ENCODE measurements around the gene GSC2.
A peak's percentile ranks its signal among the peaks of the same experiment; 100 is the strongest.

The GSC2 gene

DNA sequence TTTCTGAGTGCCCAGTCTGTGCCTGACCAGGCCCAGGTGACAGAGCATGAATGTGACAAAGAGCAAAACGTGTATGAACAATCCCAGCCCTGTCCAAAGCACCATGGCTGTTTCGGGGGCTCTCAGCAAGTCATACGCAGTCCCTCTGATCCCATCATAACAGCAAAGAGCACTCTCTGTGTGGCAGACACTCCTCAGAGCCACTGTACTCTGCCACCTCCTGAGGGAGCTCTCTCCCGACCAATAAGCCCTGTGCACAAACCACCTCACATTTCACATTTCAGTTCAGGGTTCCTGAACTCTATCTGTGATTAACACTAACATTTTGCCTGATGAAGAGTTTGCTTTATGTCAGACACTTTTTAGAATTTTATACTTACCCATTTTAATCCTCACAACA lies 34.5 kb downstream of the GSC2 start:
- Histone ChIP-seq H4K8ac (ENCODE audit: low read depth, low read length) (no peak overlapping the region), H2BK5ac (ENCODE audit: low read length) (no peak overlapping the region), H4K5ac (ENCODE audit: low read length) (no peak overlapping the region), H3K36me3 (ENCODE audit: control insufficient read depth, insufficient read depth, low read length) (no peaks in the 10 kb centered on the region), H2BK15ac (replicated peaks; ENCODE audit: low read depth) (no peak overlapping the region), H3K4me3 (ENCODE audit: low read length) (no peak overlapping the region), H2AK5ac (ENCODE audit: low read length) (no peak overlapping the region), H3K4ac (ENCODE audit: low read depth, low read length) (no peak overlapping the region), H3K9ac (ENCODE audit: low read length) (no peak overlapping the region), H2BK120ac (ENCODE audit: low read depth, low read length) (no peak overlapping the region), H3K27ac (ENCODE audit: low read depth, low read length) (no peak overlapping the region), H3K4me1 (ENCODE audit: control insufficient read depth, low read depth, low read length) (peaks cover 4% of the 10 kb centered on the region), H3K79me2 (ENCODE audit: control insufficient read depth, insufficient read depth, low read length) (peaks cover 78% of the 10 kb centered on the region), H3K4me2 (ENCODE audit: low read length) (no peak overlapping the region), H3K79me1 (ENCODE audit: low read length) (peaks cover 48% of the 10 kb centered on the region), H3K18ac (ENCODE audit: low read length) (no peak overlapping the region), H3K27me3 (ENCODE audit: insufficient read depth, low read length, poor library complexity) (no peaks in the 10 kb centered on the region), H3K23ac (ENCODE audit: low read length) (no peak overlapping the region), H3K56ac (ENCODE audit: low read length) (no peak overlapping the region)
- no peak for DNase-seq
- WGBS (ENCODE audit: extremely low coverage, insufficient coverage, low lambda C conversion rate), result no CpG with 5 or more reads among the region's 4 CpGs

DNA sequence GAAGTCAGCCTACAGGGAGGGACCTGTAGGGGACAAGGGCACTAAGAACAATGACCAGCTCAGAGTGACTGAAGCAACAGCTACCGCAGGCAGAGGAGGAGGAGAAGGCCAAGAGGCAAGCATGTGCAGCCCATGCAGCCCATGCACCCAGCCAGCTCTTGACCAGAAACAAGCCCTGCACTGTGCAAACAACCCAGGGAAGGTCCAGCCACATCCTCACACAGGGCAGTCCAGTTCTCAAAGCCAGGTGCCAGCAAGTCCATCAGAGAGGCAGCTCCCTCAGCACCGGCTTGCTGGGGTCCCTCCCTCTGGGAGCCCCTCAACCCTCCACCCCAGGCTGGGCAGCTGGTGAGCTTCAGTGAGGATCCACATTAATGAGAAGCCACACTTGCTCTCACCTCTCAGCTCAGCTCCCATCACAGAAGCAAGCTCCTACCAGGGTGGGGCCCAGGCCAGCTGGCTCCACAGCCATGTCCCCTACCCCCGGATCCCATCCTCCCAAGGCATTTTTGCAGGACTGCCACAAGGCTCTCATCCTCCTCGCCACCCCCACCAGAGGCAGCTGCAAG lies 35.0 kb downstream of the GSC2 start:
- H3K23ac ChIP-seq (ENCODE audit: low read length), result no peak overlapping the region
- H3K27me3 ChIP-seq (ENCODE audit: insufficient read depth, low read length, poor library complexity), result no peaks in the 10 kb centered on the region
- no peak for DNase-seq
- H3K56ac ChIP-seq (ENCODE audit: low read length), result no peak overlapping the region
- H3K18ac ChIP-seq (ENCODE audit: low read length), result no peak overlapping the region
- H3K4me2 ChIP-seq (ENCODE audit: low read length), result no peak overlapping the region
- no peak overlapping the region for H4K5ac ChIP-seq (ENCODE audit: low read length)
- no peak overlapping the region for H4K8ac ChIP-seq (ENCODE audit: low read depth, low read length)
- H2BK120ac ChIP-seq (ENCODE audit: low read depth, low read length), result no peak overlapping the region
- peaks cover 5% of the 10 kb centered on the region for H3K4me1 ChIP-seq (ENCODE audit: control insufficient read depth, low read depth, low read length)
- H3K4ac ChIP-seq (ENCODE audit: low read depth, low read length), result no peak overlapping the region
- no peak overlapping the region for H3K4me3 ChIP-seq (ENCODE audit: low read length)
- no peak overlapping the region for H3K27ac ChIP-seq (ENCODE audit: low read depth, low read length)
- H2BK15ac ChIP-seq (replicated peaks; ENCODE audit: low read depth), result no peak overlapping the region
- H3K79me2 ChIP-seq (ENCODE audit: control insufficient read depth, insufficient read depth, low read length), result peaks cover 74% of the 10 kb centered on the region
- no peak overlapping the region for H2BK5ac ChIP-seq (ENCODE audit: low read length)
- H2AK5ac ChIP-seq (ENCODE audit: low read length), result no peak overlapping the region
- no peaks in the 10 kb centered on the region for H3K36me3 ChIP-seq (ENCODE audit: control insufficient read depth, insufficient read depth, low read length)
- H3K79me1 ChIP-seq (ENCODE audit: low read length), result peaks cover 46% of the 10 kb centered on the region
- H3K9ac ChIP-seq (ENCODE audit: low read length), result no peak overlapping the region
- no CpG with 5 or more reads among the region's 4 CpGs for WGBS (ENCODE audit: extremely low coverage, insufficient coverage, low lambda C conversion rate)

- Histone ChIP-seq H3K27me3 (ENCODE audit: insufficient read depth, low read length, poor library complexity) (no peaks in the 10 kb centered on the region), H3K4me2 (ENCODE audit: low read length) (no peak overlapping the region), H4K8ac (ENCODE audit: low read depth, low read length) (no peak overlapping the region), H3K36me3 (ENCODE audit: control insufficient read depth, insufficient read depth, low read length) (no peaks in the 10 kb centered on the region), H3K27ac (ENCODE audit: low read depth, low read length) (no peak overlapping the region), H4K5ac (ENCODE audit: low read length) (no peak overlapping the region), H2BK5ac (ENCODE audit: low read length) (no peak overlapping the region), H3K4me3 (ENCODE audit: low read length) (no peak overlapping the region), H2AK5ac (ENCODE audit: low read length) (no peak overlapping the region), H3K79me2 (ENCODE audit: control insufficient read depth, insufficient read depth, low read length) (peaks cover 76% of the 10 kb centered on the region), H3K18ac (ENCODE audit: low read length) (no peak overlapping the region), H3K9ac (ENCODE audit: low read length) (no peak overlapping the region), H2BK15ac (replicated peaks; ENCODE audit: low read depth) (no peak overlapping the region), H3K23ac (ENCODE audit: low read length) (no peak overlapping the region), H2BK120ac (ENCODE audit: low read depth, low read length) (no peak overlapping the region), H3K4ac (ENCODE audit: low read depth, low read length) (no peak overlapping the region), H3K79me1 (ENCODE audit: low read length) (peaks cover 42% of the 10 kb centered on the region), H3K4me1 (ENCODE audit: control insufficient read depth, low read depth, low read length) (peaks cover 6% of the 10 kb centered on the region), H3K56ac (ENCODE audit: low read length) (no peak overlapping the region)
- no CpG with 5 or more reads among the region's 5 CpGs for WGBS (ENCODE audit: extremely low coverage, insufficient coverage, low lambda C conversion rate)
- no peak for DNase-seq
Measured at GRCh38 chr22:19113429-19113828, 36.7 kb downstream of the GSC2 start.

GRCh38 chr22:19111584-19111983 lies 38.5 kb downstream of the GSC2 start:
- no CpG with 5 or more reads among the region's 3 CpGs for WGBS (ENCODE audit: extremely low coverage, insufficient coverage, low lambda C conversion rate)
- Histone ChIP-seq H3K4me2 (ENCODE audit: low read length) (no peak overlapping the region), H3K18ac (ENCODE audit: low read length) (no peak overlapping the region), H3K4ac (ENCODE audit: low read depth, low read length) (no peak overlapping the region), H3K27ac (ENCODE audit: low read depth, low read length) (no peak overlapping the region), H2BK120ac (ENCODE audit: low read depth, low read length) (no peak overlapping the region), H4K5ac (ENCODE audit: low read length) (no peak overlapping the region), H4K8ac (ENCODE audit: low read depth, low read length) (no peak overlapping the region), H3K27me3 (ENCODE audit: insufficient read depth, low read length, poor library complexity) (no peaks in the 10 kb centered on the region), H3K56ac (ENCODE audit: low read length) (peak overlapping the region; percentile 27), H2BK5ac (ENCODE audit: low read length) (no peak overlapping the region), H3K4me3 (ENCODE audit: low read length) (no peak overlapping the region), H3K36me3 (ENCODE audit: control insufficient read depth, insufficient read depth, low read length) (no peaks in the 10 kb centered on the region), H3K9ac (ENCODE audit: low read length) (no peak overlapping the region), H2BK15ac (replicated peaks; ENCODE audit: low read depth) (no peak overlapping the region), H3K79me1 (ENCODE audit: low read length) (peaks cover 41% of the 10 kb centered on the region), H2AK5ac (ENCODE audit: low read length) (no peak overlapping the region), H3K4me1 (ENCODE audit: control insufficient read depth, low read depth, low read length) (peaks cover 6% of the 10 kb centered on the region), H3K23ac (ENCODE audit: low read length) (peak overlapping the region; percentile 30), H3K79me2 (ENCODE audit: control insufficient read depth, insufficient read depth, low read length) (peaks cover 71% of the 10 kb centered on the region)
- no peak for DNase-seq

DNA sequence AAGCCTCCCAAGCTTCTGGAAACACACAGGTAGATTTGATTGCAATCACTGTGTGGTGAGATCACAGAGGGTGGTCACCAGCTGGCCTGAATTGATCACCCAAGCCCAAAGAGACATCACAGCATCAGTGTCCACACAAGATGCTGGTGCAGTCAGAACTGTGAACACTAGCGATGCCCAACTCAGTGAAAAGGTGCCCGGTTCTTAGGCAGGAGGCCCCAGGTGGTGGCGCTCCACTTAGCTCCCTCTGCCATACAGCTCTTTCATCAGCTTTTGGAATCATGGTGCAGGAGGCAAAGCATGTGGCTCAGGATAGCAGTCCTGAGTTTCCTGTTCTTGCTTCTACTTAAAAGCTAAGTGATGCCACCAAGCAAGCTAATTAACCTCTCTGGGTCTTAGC lies 39.0 kb downstream of the GSC2 start:
- Histone ChIP-seq H2BK120ac (ENCODE audit: low read depth, low read length) (no peak overlapping the region), H3K79me2 (ENCODE audit: control insufficient read depth, insufficient read depth, low read length) (peaks cover 71% of the 10 kb centered on the region), H3K27ac (ENCODE audit: low read depth, low read length) (no peak overlapping the region), H4K5ac (ENCODE audit: low read length) (no peak overlapping the region), H3K23ac (ENCODE audit: low read length) (peak overlapping the region; percentile 30), H2AK5ac (ENCODE audit: low read length) (no peak overlapping the region), H3K36me3 (ENCODE audit: control insufficient read depth, insufficient read depth, low read length) (no peaks in the 10 kb centered on the region), H3K4ac (ENCODE audit: low read depth, low read length) (no peak overlapping the region), H3K9ac (ENCODE audit: low read length) (no peak overlapping the region), H3K79me1 (ENCODE audit: low read length) (peaks cover 43% of the 10 kb centered on the region), H3K4me2 (ENCODE audit: low read length) (no peak overlapping the region), H3K4me3 (ENCODE audit: low read length) (no peak overlapping the region), H2BK5ac (ENCODE audit: low read length) (no peak overlapping the region), H3K27me3 (ENCODE audit: insufficient read depth, low read length, poor library complexity) (no peaks in the 10 kb centered on the region), H4K8ac (ENCODE audit: low read depth, low read length) (no peak overlapping the region), H3K56ac (ENCODE audit: low read length) (peak overlapping the region; percentile 31), H2BK15ac (replicated peaks; ENCODE audit: low read depth) (no peak overlapping the region), H3K18ac (ENCODE audit: low read length) (no peak overlapping the region), H3K4me1 (ENCODE audit: control insufficient read depth, low read depth, low read length) (peaks cover 6% of the 10 kb centered on the region)
- peak; percentile 26 for DNase-seq
- no CpG with 5 or more reads among the region's 3 CpGs for WGBS (ENCODE audit: extremely low coverage, insufficient coverage, low lambda C conversion rate)

- Histone ChIP-seq H3K27me3 (ENCODE audit: insufficient read depth, low read length, poor library complexity) (no peaks in the 10 kb centered on the region), H2AK5ac (ENCODE audit: low read length) (no peak overlapping the region), H3K23ac (ENCODE audit: low read length) (no peak overlapping the region), H4K5ac (ENCODE audit: low read length) (no peak overlapping the region), H4K8ac (ENCODE audit: low read depth, low read length) (no peak overlapping the region), H2BK120ac (ENCODE audit: low read depth, low read length) (no peak overlapping the region), H3K9ac (ENCODE audit: low read length) (no peak overlapping the region), H2BK5ac (ENCODE audit: low read length) (no peak overlapping the region), H3K79me1 (ENCODE audit: low read length) (peaks cover 46% of the 10 kb centered on the region), H3K79me2 (ENCODE audit: control insufficient read depth, insufficient read depth, low read length) (peaks cover 71% of the 10 kb centered on the region), H3K56ac (ENCODE audit: low read length) (no peak overlapping the region), H3K18ac (ENCODE audit: low read length) (no peak overlapping the region), H3K4me3 (ENCODE audit: low read length) (no peak overlapping the region), H3K4me1 (ENCODE audit: control insufficient read depth, low read depth, low read length) (peaks cover 6% of the 10 kb centered on the region), H2BK15ac (replicated peaks; ENCODE audit: low read depth) (no peak overlapping the region), H3K27ac (ENCODE audit: low read depth, low read length) (no peak overlapping the region), H3K4me2 (ENCODE audit: low read length) (no peak overlapping the region), H3K36me3 (ENCODE audit: control insufficient read depth, insufficient read depth, low read length) (no peaks in the 10 kb centered on the region), H3K4ac (ENCODE audit: low read depth, low read length) (no peak overlapping the region)
- DNase-seq, result no peak
Measured at GRCh38 chr22:19110646-19111045, 39.4 kb downstream of the GSC2 start.

Measured in mesendoderm (in vitro differentiated cells).